OCI-LY1 (cell line): ENCODE data around the gene C1orf159.

ENCODE experiments used
- CTCF ChIP-seq: fragments of 200-600 bp; sonication (generic), shearing (Covaris generic); IDR thresholded peaks from 2 replicates; pipeline ENCODE4 v1.5.1; 2017; ENCODE audit warnings: mild to moderate bottlenecking, antibody characterized with exemption, low read length, moderate library complexity, mixed read lengths
- EZH2 ChIP-seq: fragments of 200-600 bp; sonication (generic), shearing (Covaris generic); IDR thresholded peaks from 2 replicates; pipeline ENCODE4 v1.8.0; 2017; ENCODE audit warnings: borderline replicate concordance, mixed run types, mild to moderate bottlenecking, antibody characterized with exemption, low read length, moderate library complexity, mixed read lengths

- TF ChIP-seq CTCF (no peak), EZH2 (no peak)
Measured at GRCh38 chr1:1040004-1040991, 75.6 kb downstream of the C1orf159 start.
